GM19099 (cell line): ENCODE measurements around the gene ARFGEF3.

Source experiments
- POLR2A ChIP-seq: IDR thresholded peaks from 3 replicates; pipeline ENCODE4 v1.6.1; 2011; ENCODE audit warnings: low read depth; ENCODE audit not compliant: insufficient read length; ENCODE audit errors: extremely low read depth

The ARFGEF3 gene

DNA sequence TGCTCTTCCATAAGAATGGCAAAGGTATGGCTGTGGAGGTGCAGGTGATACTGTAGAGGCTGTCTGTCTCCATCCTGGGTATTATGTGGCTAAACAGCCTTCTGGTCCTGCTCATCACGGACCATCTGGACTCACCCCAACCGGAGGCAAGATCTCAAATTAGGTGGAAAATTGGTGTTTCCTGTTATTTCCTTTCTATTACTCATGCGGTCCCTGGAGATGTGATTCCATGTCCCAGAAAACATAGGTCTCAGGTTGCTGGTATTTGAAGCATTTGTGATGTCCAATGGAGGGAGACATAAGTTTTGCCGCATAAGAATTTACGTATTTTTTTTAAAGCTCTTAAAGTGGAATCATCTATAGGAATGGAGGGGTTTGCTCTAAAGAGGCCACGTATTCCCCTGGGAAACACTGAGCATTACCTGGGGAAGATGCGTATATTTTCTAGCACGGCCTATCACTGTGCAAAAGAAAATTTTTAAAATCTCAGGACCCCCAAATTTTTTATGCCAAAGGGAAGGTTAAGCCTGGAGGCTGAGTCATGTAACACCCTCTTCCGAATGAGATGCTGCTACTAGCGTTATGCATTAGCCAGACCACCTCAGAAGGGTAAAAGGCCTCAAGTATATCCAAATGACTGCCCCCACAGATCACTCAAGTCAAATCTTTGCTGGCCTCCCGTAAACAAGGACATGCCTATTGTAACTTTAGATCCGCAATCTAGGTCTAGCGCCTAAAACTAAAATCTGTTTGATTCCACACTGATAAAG lies 78.9 kb downstream of the ARFGEF3 start:
- TF ChIP-seq POLR2A: no peak

DNA sequence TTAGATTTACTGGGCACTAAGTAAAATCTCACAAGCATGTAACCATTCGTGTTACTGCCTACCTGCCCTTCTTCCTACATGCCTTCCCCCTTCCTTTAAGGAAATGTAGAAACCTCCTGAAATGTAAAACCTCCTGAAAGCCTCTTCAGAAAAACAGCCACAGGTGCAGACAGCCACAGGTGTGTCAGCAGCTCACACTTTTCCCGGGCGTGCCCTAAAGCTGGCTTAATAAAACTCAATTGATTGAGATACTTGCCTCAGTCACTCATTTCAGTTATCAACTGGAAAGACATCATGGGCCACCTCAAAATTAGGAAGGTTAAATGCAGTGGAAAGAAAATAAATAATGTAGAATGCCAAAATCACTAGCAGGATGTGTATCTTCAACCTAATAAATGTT lies 79.6 kb downstream of the ARFGEF3 start:
- no peak for TF ChIP-seq POLR2A

DNA sequence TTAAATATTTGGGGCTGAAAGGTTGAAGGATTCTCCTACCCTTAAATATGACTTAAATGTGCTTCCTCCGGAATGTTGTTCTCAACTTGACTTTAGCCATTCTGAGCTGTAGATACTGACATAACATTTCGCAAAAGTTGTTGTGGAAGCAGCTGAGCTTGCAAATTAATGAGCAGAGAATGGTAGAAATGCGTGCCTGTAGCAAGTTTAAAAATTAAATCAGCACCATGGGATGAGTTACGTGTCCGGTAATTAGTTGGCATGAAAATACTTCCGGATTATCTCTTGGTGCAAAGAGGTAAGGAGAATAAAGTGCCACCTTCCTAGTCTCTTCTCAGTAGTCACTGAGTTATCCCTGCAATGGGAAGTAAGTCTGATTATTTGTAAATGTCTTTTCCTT lies 80.2 kb downstream of the ARFGEF3 start:
- TF ChIP-seq POLR2A: no peak

DNA sequence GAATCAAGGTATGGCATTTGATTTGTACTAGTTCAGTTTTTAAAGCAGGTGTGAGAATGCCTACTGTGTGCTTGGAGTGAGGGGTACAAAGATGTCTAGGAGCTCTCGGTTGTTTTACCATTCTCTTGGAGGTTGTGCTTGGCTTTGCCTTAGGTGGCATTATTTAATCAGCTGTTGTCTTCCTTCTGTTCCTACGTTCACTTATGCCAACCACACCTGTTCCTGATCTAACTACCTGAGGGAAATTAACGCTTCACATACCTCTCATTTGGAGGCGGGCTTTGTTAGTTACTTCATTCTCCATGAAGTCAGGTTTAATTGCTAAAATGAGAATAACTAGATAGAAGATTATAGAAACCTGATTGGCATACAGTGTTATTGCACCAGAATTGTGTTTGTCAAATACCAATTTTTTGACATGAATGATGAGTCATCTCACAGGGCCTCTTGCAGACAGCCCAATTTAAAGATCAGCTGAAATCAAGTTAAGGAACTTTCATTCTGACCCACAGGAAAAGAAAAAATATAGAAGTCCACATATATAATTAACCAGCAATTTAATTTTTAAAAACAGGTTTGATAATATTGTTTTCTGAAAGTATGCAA lies 81.4 kb downstream of the ARFGEF3 start:
- no peak for TF ChIP-seq POLR2A

DNA sequence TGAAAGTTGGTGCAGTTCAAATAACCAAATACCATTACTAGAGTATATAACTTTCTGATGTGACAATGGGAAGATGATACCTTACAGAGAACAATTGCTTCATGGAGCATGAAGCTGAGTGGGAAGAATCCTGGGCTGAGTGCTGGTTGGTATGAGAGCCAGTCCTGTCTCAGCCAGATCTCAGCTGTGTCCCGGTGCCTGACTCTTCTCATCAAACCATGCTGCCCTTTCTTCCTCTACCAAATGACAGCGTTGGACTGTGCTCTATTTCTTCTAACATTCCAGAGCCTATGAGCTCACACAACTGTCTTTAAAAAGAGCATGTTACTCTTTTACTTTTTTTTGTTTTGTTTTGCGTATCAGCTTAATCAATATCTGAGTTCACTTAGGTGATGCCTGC lies 84.0 kb downstream of the ARFGEF3 start:
- TF ChIP-seq POLR2A: no peak

DNA sequence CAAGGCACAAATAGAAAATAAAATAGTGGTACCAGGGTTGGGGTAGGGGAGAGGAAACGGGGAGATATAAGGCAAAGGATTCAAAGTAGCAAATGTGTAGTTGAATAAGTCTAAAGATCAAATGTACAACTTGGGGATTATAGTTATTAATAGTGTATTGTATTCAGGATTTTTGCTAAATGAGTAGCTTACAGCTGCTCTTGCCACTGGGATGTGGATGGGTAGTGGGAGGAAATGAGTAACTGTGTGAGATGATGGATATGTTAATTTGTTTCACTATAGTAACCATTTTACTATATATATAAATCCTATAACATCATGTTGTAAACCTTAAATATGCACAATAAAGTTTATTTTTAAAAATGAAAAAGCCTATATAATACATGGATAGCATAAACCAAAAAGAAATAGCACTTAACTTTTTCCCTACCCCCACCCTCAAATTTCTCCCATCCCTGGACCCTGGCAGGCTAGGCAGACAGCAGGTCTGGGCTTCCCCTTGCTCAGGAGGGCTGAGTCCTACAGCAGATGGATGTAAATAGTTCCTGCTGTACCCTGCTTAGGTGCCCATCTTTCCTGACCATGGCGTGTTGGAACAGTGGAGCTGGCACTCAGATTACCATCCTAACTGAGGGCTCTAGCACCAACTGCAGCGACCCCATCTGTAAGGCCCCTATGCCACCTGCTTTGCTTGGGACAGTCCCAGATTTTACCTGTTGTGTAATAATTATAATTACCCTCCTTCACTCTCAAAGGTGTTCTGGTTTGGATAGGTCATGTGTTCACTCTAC lies 85.1 kb downstream of the ARFGEF3 start:
- TF ChIP-seq POLR2A: no peak

DNA sequence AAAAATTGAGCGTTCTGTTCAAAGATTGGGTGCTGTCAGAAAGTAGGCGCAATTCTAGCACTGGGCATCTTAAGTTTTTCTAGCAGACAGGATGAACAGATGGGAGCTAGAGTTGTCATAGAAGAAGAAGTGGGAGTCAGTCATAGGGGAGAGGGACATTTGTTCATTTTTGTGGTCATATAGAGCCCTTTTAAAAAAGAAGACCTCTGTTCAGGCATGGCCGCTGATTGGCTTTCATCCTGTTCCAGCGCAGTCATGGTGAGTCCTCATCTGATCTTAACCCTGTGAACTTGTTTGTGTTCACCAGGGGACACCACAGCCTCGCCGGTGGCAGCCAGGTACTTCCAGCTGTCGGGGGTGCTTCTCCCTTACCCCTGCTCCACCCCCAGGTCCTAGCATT lies 86.3 kb downstream of the ARFGEF3 start:
- TF ChIP-seq POLR2A: no peak

DNA sequence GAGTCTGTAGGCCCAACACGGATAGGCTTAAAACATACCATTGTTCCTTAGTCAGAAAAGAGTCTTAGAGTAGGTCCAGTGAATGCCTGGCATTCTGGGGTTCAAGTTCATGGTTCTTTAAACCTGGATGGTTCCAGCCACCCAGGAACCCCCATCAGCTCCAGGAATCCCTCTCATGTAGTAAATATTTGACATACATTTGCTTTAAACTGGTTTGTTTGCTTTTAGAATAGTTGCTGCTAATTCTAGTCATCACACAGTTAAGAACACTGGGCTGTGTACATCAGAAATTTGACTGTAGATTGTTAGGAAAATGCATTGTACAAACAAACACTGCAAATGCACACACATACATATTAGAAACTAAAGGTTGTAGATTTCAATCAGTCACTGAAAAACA lies 87.1 kb downstream of the ARFGEF3 start:
- TF ChIP-seq POLR2A: no peak

DNA sequence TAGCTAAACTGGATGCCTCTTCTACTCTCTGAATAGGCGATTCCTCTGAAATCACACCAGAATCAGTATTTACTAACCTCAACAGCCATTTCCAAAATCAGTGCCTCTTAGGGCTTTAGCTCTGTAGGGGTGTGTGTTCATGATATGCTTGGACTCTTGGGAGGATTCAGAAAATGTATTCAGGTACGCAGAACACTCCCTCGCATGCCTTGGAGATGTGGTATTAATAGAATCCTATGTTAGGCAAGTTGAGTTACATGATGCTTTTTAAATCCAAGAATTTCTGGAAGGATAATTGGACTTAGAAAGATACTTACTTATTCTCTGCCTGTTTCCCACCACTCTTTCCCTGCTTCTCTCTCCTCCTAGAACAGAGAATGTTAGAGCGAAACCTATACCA lies 88.3 kb downstream of the ARFGEF3 start:
- TF ChIP-seq POLR2A: no peak

DNA sequence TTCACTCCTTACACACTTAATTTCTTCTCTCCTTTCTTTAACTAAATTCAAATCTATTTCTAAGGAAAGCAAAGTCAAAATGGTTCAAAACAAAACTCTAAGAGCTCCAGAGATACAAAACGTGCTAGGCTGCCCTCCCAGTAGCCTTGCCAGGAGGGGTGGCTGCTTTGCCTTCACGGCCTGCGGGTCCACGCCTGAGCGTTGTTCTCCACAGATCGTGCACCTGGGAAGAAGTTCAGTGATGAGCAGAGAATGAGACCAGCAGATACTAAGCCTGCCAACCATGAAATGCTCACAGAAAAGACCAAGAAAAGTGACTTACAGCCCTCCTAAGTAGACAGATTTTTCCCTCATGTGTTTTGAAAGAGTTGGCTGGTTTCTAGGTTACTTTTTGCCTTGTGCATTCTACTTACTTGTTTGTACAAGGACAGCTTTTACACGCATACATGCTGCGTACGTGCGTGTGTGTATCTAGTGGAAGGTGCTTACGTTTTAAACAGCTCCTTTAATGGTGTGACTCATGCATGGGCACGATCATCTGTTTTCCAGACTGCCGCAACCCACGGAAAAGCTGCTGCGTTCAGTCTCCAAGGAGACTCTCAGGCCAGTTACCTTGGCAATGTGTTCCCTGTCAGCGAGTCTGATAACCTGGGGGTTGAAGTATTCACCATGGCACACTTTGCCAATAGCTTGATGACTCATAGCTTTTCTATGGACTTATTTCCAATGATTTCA lies 88.9 kb downstream of the ARFGEF3 start:
- no peak for TF ChIP-seq POLR2A

DNA sequence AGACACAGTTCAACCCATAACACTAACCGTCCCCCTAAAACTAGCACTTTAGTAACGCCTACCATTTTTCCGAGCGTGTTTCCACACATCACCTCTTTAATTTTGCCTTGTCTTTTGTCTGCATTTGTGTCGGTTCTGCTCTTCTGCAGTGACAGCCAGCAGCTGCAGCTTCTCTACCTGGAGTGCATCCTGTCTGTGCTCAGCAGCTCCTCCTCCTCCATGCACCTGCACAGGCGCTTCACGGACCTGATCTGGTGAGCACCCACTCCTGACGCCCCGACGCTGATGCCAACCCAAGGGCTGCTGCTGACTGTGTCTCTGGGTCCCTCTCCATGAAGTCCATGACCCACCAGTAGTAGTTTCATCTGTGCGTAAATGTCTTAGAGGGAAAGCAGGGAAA lies 92.0 kb downstream of the ARFGEF3 start:
- TF ChIP-seq POLR2A: no peak

DNA sequence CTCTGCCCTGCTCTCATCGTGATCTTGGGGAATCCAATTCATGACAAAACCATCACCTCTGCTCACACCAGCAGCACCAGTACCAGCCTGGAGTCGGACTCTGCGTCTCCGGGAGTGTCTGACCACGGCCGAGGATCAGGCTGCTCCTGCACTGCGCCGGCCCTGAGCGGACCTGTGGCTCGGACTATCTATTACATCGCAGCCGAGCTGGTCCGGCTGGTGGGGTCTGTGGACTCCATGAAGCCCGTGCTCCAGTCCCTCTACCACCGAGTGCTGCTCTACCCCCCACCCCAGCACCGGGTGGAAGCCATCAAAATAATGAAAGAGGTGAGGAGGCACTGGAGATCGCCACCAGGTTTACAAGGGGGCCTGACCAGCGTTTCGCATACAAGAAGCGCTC lies 93.7 kb downstream of the ARFGEF3 start:
- no peak for TF ChIP-seq POLR2A

DNA sequence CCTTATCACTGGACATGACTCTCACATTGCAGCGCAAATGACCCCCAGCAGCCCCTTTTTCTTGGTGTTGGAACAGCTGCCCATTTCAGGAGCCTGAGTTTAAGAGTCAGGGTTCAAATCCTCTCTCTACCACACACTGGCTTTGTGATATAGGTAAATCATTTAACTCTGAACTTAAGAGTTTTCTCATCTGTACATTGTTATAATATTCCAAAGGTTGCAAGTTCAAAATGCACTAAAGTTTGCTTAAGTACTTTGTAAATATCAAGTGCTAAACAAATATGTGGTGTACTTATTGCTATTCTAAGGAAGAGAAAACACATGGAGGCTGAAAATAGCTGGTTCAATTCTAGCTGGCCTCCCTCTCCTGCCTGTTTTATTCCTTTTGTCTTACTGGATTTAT lies 95.9 kb downstream of the ARFGEF3 start:
- TF ChIP-seq POLR2A: no peak

DNA sequence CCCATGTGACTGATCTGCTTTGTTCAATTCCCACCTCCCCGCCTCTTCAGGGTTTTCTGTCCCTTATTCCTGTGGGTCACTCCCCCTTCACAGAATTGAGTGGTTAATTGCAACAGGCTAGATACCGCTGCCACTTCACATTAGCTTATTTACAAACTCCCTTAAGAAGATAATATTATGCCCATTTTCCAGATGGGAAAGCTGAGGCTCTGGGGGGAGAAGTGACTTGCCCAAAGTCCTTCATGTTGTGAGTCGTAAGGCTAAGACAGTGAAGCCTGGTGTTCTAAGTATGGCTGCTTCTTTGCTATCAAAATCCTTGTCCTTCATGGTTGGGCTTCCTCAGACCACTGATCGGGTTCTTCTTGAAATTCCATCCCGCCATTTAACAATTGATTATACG lies 96.5 kb downstream of the ARFGEF3 start:
- TF ChIP-seq POLR2A: no peak

DNA sequence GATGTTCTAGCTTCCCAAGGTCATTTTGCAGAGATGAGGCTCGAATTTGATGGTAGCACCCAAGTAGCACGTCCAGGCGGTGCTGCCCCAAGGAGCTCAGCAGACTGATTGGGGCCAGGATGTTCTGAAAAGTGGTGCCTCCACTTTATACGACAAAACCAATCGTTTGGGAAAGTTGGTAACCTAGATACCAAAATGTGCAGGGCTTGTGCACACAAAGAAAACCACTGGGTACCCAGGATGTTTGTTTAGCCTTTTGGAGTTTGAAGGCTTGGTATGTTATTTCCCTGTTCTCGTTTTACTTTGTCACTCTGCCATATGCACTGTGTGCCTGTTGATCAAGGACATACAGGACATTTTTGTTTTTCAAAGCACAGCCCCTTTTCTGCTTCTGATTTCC lies 97.3 kb downstream of the ARFGEF3 start:
- TF ChIP-seq POLR2A: no peak
